ENCODE measurements around the gene FBXO41. TPM values are rescaled to one million over a fixed set of nuclear protein-coding genes. Genes with fewer than 3 reads are reported as not detected.

FBXO41 gene
- total and polyA plus RNA-seq, 7 donors: under 0.01 to 4.4 (median 1.9) TPM

GRCh38 chr2:73212448-73213176 lies 71.7 kb downstream of the FBXO41 start:
- Histone ChIP-seq H3K27me3 (no peaks in the 10 kb centered on the region), H3K9me3 (no peaks in the 10 kb centered on the region), H3K4me1 (peaks cover 0 to 32% (median 9%) of the 10 kb centered on the region in 4 donors), H3K4me3 (no peak overlapping the region), H3K27ac (peak overlapping the region in 2 of 4 donors; percentile 26 to 50), H3K36me3 (no peaks in the 10 kb centered on the region)
- 46 to 54% methylated on average over 20 of the region's 20 CpGs for WGBS, 2 donors
- TF ChIP-seq EP300 (IDR thresholded peaks at IDR 0.05) (no peak), CTCF (IDR thresholded peaks at IDR 0.05) (peak; percentile 47 to 88 (median 70))
- intact Hi-C loops (cut with DNase I): no loop called here
- peak; percentile 79 for DNase-seq

DNA sequence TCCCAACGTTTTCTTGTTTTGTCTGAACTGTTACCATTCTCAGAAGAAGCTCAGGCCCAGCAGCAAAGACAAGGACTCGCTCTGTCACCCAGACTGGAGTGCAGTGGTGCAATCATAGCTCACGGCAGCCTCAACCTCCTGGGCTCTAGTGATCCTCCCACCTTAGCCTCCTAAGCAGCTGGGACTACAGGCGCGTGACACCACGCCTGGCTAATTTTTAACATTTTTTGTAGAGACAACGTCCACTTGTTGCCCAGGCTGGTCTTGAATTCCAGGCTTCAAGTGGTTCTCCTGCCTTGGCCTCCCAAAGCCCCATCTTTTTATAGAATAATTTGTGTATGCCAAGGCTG lies 72.2 kb downstream of the FBXO41 start:
- peak overlapping the region in 2 of 4 donors; percentile 26 to 50 for H3K27ac ChIP-seq
- no peak for DNase-seq
- H3K36me3 ChIP-seq: no peaks in the 10 kb centered on the region
- no peaks in the 10 kb centered on the region for H3K9me3 ChIP-seq
- H3K27me3 ChIP-seq: no peaks in the 10 kb centered on the region
- WGBS, 2 donors: 74% methylated on average over 7 of the region's 7 CpGs
- no peak for TF ChIP-seq POLR2AphosphoS5 (IDR thresholded peaks at IDR 0.05)
- TF ChIP-seq CTCF (IDR thresholded peaks at IDR 0.05): no peak
- no peak for TF ChIP-seq EP300 (IDR thresholded peaks at IDR 0.05)
- TF ChIP-seq POLR2A (IDR thresholded peaks at IDR 0.05): no peak
- peaks cover 0 to 32% (median 9%) of the 10 kb centered on the region in 4 donors for H3K4me1 ChIP-seq
- intact Hi-C loops (cut with DNase I): no loop called here
- H3K4me3 ChIP-seq: no peak overlapping the region

GRCh38 chr2:73210696-73211095 lies 73.6 kb downstream of the FBXO41 start:
- WGBS, 2 donors: 90 to 92% methylated on average over 6 of the region's 6 CpGs
- Histone ChIP-seq H3K27me3 (peaks cover 0 to 6% (median 0%) of the 10 kb centered on the region in 3 donors), H3K4me1 (peaks cover 0 to 32% (median 9%) of the 10 kb centered on the region in 4 donors), H3K4me3 (no peak overlapping the region), H3K36me3 (no peaks in the 10 kb centered on the region), H3K27ac (no peak overlapping the region), H3K9me3 (no peaks in the 10 kb centered on the region)
- intact Hi-C loops (cut with DNase I): no loop called here
- TF ChIP-seq POLR2AphosphoS5 (IDR thresholded peaks at IDR 0.05) (no peak), POLR2A (IDR thresholded peaks at IDR 0.05) (no peak), EP300 (IDR thresholded peaks at IDR 0.05) (no peak), CTCF (IDR thresholded peaks at IDR 0.05) (no peak)
- DNase-seq: no peak

- intact Hi-C loops (cut with DNase I): no loop called here
- Histone ChIP-seq H3K4me3 (no peak overlapping the region), H3K27me3 (peaks cover 0 to 13% (median 3%) of the 10 kb centered on the region in 3 donors), H3K27ac (no peak overlapping the region), H3K4me1 (peaks cover 0 to 25% (median 6%) of the 10 kb centered on the region in 4 donors), H3K9me3 (no peaks in the 10 kb centered on the region), H3K36me3 (no peaks in the 10 kb centered on the region)
- WGBS, 2 donors: 87% methylated on average over 4 of the region's 4 CpGs
- no peak for TF ChIP-seq EP300 (IDR thresholded peaks at IDR 0.05)
- no peak for TF ChIP-seq CTCF (IDR thresholded peaks at IDR 0.05)
- no peak for TF ChIP-seq POLR2A (IDR thresholded peaks at IDR 0.05)
- no peak for TF ChIP-seq POLR2AphosphoS5 (IDR thresholded peaks at IDR 0.05)
- no peak for DNase-seq
These were observed 74.3 kb downstream of the FBXO41 start for GRCh38 chr2:73210019-73210418.

DNA sequence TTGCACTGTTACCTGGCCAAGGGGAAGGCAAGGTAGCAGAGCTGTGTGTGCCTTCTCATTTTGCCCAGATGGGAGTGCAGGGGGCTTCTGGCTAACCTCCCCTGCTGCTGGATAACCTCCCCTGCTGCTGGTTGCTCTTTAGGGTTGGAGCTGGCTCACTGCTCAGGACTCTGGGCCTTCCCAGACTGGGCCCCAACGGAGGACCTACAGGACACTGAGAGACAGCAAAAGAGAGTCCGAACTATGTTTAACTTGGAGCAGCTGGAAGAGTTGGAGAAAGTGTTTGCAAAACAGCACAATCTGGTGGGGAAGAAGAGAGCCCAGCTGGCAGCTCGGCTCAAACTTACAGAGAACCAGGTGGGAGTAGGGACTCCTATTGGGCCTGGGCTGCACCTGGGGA lies 76.0 kb downstream of the FBXO41 start:
- no peaks in the 10 kb centered on the region for H3K9me3 ChIP-seq
- WGBS, 2 donors: 80% methylated on average over 3 of the region's 3 CpGs
- TF ChIP-seq EP300 (IDR thresholded peaks at IDR 0.05) (no peak), CTCF (IDR thresholded peaks at IDR 0.05) (no peak), POLR2AphosphoS5 (IDR thresholded peaks at IDR 0.05) (no peak), POLR2A (IDR thresholded peaks at IDR 0.05) (no peak)
- no peak overlapping the region for H3K27ac ChIP-seq
- intact Hi-C loops (cut with DNase I): no loop called here
- H3K36me3 ChIP-seq: no peaks in the 10 kb centered on the region
- DNase-seq: no peak
- H3K4me3 ChIP-seq: no peak overlapping the region
- H3K27me3 ChIP-seq: peaks cover 4 to 28% (median 18%) of the 10 kb centered on the region in 3 donors
- peaks cover 0 to 14% (median 4%) of the 10 kb centered on the region in 4 donors for H3K4me1 ChIP-seq
